WTC11 (cell line): ENCODE results near the gene ERICH3. TPM values are rescaled to one million over a fixed set of nuclear protein-coding genes. Genes with fewer than 3 reads are reported as not detected.

Experiments used
- ATAC-seq: fragments of 200-7000 bp; cut with Tn5 transposase; 2 replicates; pipeline ENCODE4 v1.10.0; 2021; ENCODE audit warnings: mild to moderate bottlenecking, moderate library complexity
- CTCF ChIA-PET: fragments of 300-600 bp; sonication (Branson Sonifier 250); formaldehyde crosslinking; loops from one replicate; lab custom pipeline; 2021; ENCODE audit warnings: antibody characterized with exemption; lab: Charles Lee
- POLR2A ChIA-PET: fragments of 350-600 bp; sonication (Branson Sonifier 250); formaldehyde crosslinking; loops from one replicate; lab custom pipeline; 2021; ENCODE audit warnings: antibody characterized with exemption; lab: Charles Lee
- DNase-seq: peaks from one replicate; pipeline ENCODE4 v3.0.0; 2021; ENCODE audit warnings: low spot score
- H3K27ac Mint-ChIP-seq: 2 replicates; pipeline ENCODE4 v1.8.0; 2021; ENCODE audit warnings: mixed read lengths
- H3K27me3 Mint-ChIP-seq: 2 replicates; pipeline ENCODE4 v1.8.0; 2021; ENCODE audit warnings: low read depth, mild to moderate bottlenecking, moderate library complexity, mixed read lengths
- H3K36me3 Mint-ChIP-seq: 2 replicates; pipeline ENCODE4 v1.8.0; 2021; ENCODE audit warnings: mixed read lengths
- H3K4me1 Mint-ChIP-seq: 2 replicates; pipeline ENCODE4 v1.8.0; 2022; ENCODE audit warnings: mixed read lengths
- H3K4me3 Mint-ChIP-seq: 2 replicates; pipeline ENCODE4 v1.8.0; 2021; ENCODE audit warnings: mild to moderate bottlenecking, moderate library complexity, mixed read lengths
- H3K9me3 Mint-ChIP-seq: 2 replicates; pipeline ENCODE4 v1.8.0; 2021; ENCODE audit warnings: mixed read lengths
- ATF1 ChIP-seq: sonication (generic); formaldehyde crosslinking; IDR thresholded peaks from 2 replicates; pipeline ENCODE4 v1.8.1; 2023; ENCODE audit warnings: mild to moderate bottlenecking, moderate library complexity, missing genetic modification reagents
- E2F4 ChIP-seq: sonication (generic); formaldehyde crosslinking; IDR thresholded peaks from 2 replicates; pipeline ENCODE4 v1.8.1; 2022; ENCODE audit warnings: low read depth, mild to moderate bottlenecking, moderate library complexity, missing genetic modification reagents, borderline replicate concordance
- ELF4 ChIP-seq: sonication (generic); formaldehyde crosslinking; IDR thresholded peaks from 2 replicates; pipeline ENCODE4 v1.8.1; 2022; ENCODE audit warnings: low read depth, mild to moderate bottlenecking, moderate library complexity, missing genetic modification reagents
- ETV6 ChIP-seq: sonication (generic); formaldehyde crosslinking; IDR thresholded peaks from 2 replicates; pipeline ENCODE4 v1.8.1; 2022; ENCODE audit warnings: mild to moderate bottlenecking, missing genetic modification reagents
- IRF1 ChIP-seq: sonication (generic); formaldehyde crosslinking; IDR thresholded peaks from 2 replicates; pipeline ENCODE4 v1.8.0; 2023; ENCODE audit warnings: missing genetic modification reagents
- JUN ChIP-seq: sonication (generic); formaldehyde crosslinking; IDR thresholded peaks from 2 replicates; pipeline ENCODE4 v1.8.0; 2023; ENCODE audit warnings: mild to moderate bottlenecking, missing genetic modification reagents
- KAT7 ChIP-seq: sonication (generic); formaldehyde crosslinking; IDR thresholded peaks from 2 replicates; pipeline ENCODE4 v1.8.1; 2023; ENCODE audit warnings: missing genetic modification reagents, mild to moderate bottlenecking, borderline replicate concordance
- NFATC4 ChIP-seq: fragments of 250-450 bp; sonication (Bioruptor Pico); IDR thresholded peaks from 2 replicates; pipeline ENCODE4 v1.9.0; 2021; ENCODE audit warnings: mild to moderate bottlenecking
- TEAD1 ChIP-seq: sonication (generic); formaldehyde crosslinking; IDR thresholded peaks from 2 replicates; pipeline ENCODE4 v1.8.0; 2022; ENCODE audit warnings: mild to moderate bottlenecking, missing genetic modification reagents
- ZNF263 ChIP-seq: sonication (generic); formaldehyde crosslinking; IDR thresholded peaks from 2 replicates; pipeline ENCODE4 v1.8.1; 2022; ENCODE audit warnings: low read depth, mild to moderate bottlenecking, moderate library complexity, missing genetic modification reagents
- ZNF281 ChIP-seq: sonication (generic); formaldehyde crosslinking; IDR thresholded peaks from 2 replicates; pipeline ENCODE4 v1.8.0; 2023; ENCODE audit warnings: mild to moderate bottlenecking, missing genetic modification reagents
- ZNF317 ChIP-seq: sonication (generic); formaldehyde crosslinking; IDR thresholded peaks from 2 replicates; pipeline ENCODE4 v1.8.1; 2023; ENCODE audit warnings: low read depth, mild to moderate bottlenecking, moderate library complexity, missing genetic modification reagents, borderline replicate concordance
- ZNF425 ChIP-seq: fragments of 250-450 bp; sonication (Bioruptor Pico); conservative IDR thresholded peaks from 2 replicates; pipeline ENCODE4 v1.9.0; 2021; ENCODE audit warnings: mild to moderate bottlenecking
- ZNF671 ChIP-seq: fragments of 250-450 bp; sonication (Bioruptor Pico); IDR thresholded peaks from 2 replicates; pipeline ENCODE4 v1.8.0; 2021; ENCODE audit warnings: mild to moderate bottlenecking
- ZSCAN18 ChIP-seq: fragments of 250-450 bp; sonication (Bioruptor Pico); IDR thresholded peaks from 2 replicates; pipeline ENCODE4 v2.1.2; 2022; ENCODE audit warnings: mild to moderate bottlenecking, moderate library complexity
- total RNA-seq: library from RNA; stranded (reverse); gene quantifications from 3 replicates; pipeline ENCODE4 v1.2.3, GENCODE V29; 2021
- TF ChIP-seq, protein P1 (sequence below): sonication (generic); formaldehyde crosslinking; conservative IDR thresholded peaks from 2 replicates; pipeline ENCODE4 v1.8.1; 2023; ENCODE audit warnings: mild to moderate bottlenecking, low read depth, missing genetic modification reagents, moderate library complexity

The ERICH3 gene
- total RNA-seq, 1 experiment from 2014 or later = 0.07 TPM

DNA sequence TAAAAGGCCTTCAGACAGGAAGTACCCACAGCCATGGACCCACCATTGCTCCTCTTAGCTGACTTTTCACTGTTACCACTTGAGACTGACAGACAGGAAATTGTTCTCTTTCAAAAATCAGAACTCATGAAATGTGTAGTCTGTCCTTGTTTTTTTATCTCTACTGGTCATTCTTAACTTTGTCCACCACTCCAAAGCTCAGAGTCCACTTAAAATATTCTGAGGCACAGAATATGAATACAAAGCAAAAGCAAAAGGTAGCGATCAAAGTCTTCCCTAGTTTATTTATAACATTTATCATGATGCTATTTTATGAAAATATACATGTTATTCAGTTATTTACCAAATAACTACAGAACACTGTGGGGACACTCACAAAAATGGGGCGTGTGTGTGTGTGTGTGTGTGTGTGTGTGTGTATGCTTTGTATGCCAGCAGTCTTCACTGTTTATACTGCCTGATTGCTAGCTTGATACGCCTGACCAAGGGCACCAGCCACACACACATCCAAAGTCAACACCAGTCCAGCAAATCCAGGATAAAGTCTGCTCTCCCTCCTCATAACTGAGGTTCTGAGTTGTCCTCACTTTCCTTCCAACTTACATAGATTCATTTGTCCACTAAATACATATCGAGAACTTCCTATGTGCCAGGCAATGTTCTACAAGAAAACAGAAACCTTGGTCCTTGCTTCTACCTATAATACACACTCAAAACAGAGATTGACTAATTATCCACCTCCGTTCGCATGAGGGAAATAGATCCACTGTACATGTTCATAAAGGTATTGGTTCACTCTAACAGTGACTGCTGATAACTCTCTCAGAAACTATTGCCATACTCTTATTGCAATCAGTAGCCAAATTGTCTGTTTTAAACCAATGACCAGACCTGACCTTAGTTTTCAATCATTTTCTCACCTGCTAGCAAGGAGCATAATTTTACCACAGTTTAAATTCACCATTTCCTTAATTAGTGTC lies 79.4 kb downstream of the ERICH3 start:
- no peaks in the 10 kb centered on the region for H3K9me3 Mint-ChIP-seq

DNA sequence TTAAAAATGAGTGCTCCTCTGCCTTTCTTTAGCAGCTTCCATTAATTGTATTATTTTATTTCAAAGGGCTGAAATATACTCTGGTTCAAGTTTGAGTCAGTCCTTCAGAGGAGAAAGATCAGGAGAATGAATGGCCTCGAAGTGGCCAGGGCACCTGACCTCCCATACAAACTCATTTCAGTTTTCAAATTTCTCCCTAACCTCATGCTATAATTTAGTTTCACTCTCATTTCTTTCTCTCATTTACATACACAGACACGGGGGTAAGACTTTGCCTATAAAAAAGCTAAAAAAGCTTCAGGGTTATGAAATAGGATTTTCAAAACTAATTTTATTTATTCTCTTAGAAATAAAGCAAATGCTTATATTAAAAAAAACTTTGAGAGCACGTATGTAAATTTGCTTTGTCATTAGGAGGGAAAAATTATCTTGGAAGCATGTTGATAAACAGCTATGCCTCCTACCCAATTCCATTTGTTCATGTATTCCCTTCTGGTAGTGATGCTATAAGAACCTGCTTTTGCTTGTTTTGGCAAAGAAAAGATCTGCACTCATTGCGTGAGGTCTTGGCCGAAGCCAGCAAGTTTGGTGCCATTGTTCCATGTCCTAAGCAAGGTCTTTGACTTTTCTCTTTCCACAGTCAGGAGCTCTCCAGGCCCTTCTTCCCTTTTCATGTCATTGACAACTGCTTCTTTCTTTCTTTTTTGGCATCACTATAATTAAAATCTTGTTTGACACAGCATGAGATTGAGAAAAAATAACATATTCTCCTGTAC lies 80.8 kb downstream of the ERICH3 start:
- DNase-seq = no peak
- CTCF ChIA-PET = no interaction called here
- no peak for ATAC-seq
- no peaks in the 10 kb centered on the region for H3K27me3 Mint-ChIP-seq
- no peaks in the 10 kb centered on the region for H3K36me3 Mint-ChIP-seq
- H3K9me3 Mint-ChIP-seq = no peaks in the 10 kb centered on the region
- H3K4me1 Mint-ChIP-seq = no peaks in the 10 kb centered on the region
- H3K4me3 Mint-ChIP-seq = no peak overlapping the region
- H3K27ac Mint-ChIP-seq = no peak overlapping the region
- POLR2A ChIA-PET = no interaction called here
- TF ChIP-seq JUN (CRISPR knock-in tag) = no peak
- TF ChIP-seq, protein P1, sequence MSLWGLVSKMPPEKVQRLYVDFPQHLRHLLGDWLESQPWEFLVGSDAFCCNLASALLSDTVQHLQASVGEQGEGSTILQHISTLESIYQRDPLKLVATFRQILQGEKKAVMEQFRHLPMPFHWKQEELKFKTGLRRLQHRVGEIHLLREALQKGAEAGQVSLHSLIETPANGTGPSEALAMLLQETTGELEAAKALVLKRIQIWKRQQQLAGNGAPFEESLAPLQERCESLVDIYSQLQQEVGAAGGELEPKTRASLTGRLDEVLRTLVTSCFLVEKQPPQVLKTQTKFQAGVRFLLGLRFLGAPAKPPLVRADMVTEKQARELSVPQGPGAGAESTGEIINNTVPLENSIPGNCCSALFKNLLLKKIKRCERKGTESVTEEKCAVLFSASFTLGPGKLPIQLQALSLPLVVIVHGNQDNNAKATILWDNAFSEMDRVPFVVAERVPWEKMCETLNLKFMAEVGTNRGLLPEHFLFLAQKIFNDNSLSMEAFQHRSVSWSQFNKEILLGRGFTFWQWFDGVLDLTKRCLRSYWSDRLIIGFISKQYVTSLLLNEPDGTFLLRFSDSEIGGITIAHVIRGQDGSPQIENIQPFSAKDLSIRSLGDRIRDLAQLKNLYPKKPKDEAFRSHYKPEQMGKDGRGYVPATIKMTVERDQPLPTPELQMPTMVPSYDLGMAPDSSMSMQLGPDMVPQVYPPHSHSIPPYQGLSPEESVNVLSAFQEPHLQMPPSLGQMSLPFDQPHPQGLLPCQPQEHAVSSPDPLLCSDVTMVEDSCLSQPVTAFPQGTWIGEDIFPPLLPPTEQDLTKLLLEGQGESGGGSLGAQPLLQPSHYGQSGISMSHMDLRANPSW (CRISPR knock-in tag) = no peak
- TF ChIP-seq ETV6 (CRISPR knock-in tag) = no peak
- TF ChIP-seq ELF4 = no peak
- TF ChIP-seq TEAD1 (CRISPR knock-in tag) = no peak
- no peak for TF ChIP-seq ZNF281 (CRISPR knock-in tag)
- TF ChIP-seq ATF1 (CRISPR knock-in tag) = no peak
- TF ChIP-seq E2F4 = no peak
- no peak for TF ChIP-seq IRF1
- TF ChIP-seq ZNF425 = no peak
- TF ChIP-seq ZSCAN18 (CRISPR knock-in tag) = no peak

More for the DNA sequence above, 79.4 kb downstream of the ERICH3 start:
- Mint-ChIP-seq H3K36me3 (no peaks in the 10 kb centered on the region), H3K27me3 (no peaks in the 10 kb centered on the region), H3K27ac (no peak overlapping the region), H3K4me3 (no peak overlapping the region), H3K4me1 (no peaks in the 10 kb centered on the region)
- ATAC-seq (no peak), DNase-seq (no peak)
- POLR2A ChIA-PET = no interaction called here
- TF ChIP-seq KAT7 (CRISPR knock-in tag) = no peak
- no peak for TF ChIP-seq ZNF263 (CRISPR knock-in tag)
- TF ChIP-seq IRF1 = no peak
- TF ChIP-seq ZNF671 (CRISPR knock-in tag) = no peak
- no peak for TF ChIP-seq ZNF317
- TF ChIP-seq NFATC4 = no peak
- no peak for TF ChIP-seq TEAD1 (CRISPR knock-in tag)
- CTCF ChIA-PET = no interaction called here
